HepG2 (cell line): Measurements from ENCODE around the gene INF2. TPM values are rescaled to one million over a fixed set of nuclear protein-coding genes. Genes with fewer than 3 reads are reported as not detected.
A peak's percentile ranks its signal among the peaks of the same experiment; 100 is the strongest.

Experiments used
- HIVEP1 ChIP-seq: sonication (generic); formaldehyde crosslinking; IDR thresholded peaks from 2 replicates; pipeline ENCODE4 v1.4.0; 2020; ENCODE audit warnings: mild to moderate bottlenecking, missing genetic modification reagents
- HOXA5 ChIP-seq: sonication (generic); formaldehyde crosslinking; IDR thresholded peaks from 2 replicates; pipeline ENCODE4 v1.4.0; 2020; ENCODE audit warnings: missing genetic modification reagents
- LCORL ChIP-seq, 2 experiments: fragments of 450-650 bp in 1 of 2; sonication (generic) in 1 of 2; formaldehyde crosslinking in 1 of 2; IDR thresholded peaks; 2 replicates each; pipeline versions ENCODE4 v1.5.0 to v1.6.1; 2017 to 2020; ENCODE audit warnings: antibody characterized with exemption in 1 of 2, missing genetic modification reagents in 1 of 2
- MIXL1 ChIP-seq: IDR thresholded peaks from 2 replicates; pipeline ENCODE4 v1.6.1; 2016
- NFKB2 ChIP-seq: sonication (generic); formaldehyde crosslinking; IDR thresholded peaks from 2 replicates; pipeline ENCODE4 v1.4.0; 2020; ENCODE audit warnings: missing genetic modification reagents, borderline replicate concordance
- NRL ChIP-seq: sonication (generic); formaldehyde crosslinking; IDR thresholded peaks from 2 replicates; pipeline ENCODE4 v1.5.0; 2020; ENCODE audit warnings: missing genetic modification reagents, mild to moderate bottlenecking, moderate library complexity, borderline replicate concordance
- POLR2A ChIP-seq, 2 experiments: IDR thresholded peaks; 2 replicates each; pipeline ENCODE4 v1.6.1; 2011; ENCODE audit warnings: low read depth in 2 of 2, low read length in 2 of 2, mild to moderate bottlenecking in 1 of 2, moderate library complexity in 1 of 2; ENCODE audit not compliant: insufficient read depth in 1 of 2
- POLR2AphosphoS5 ChIP-seq: IDR thresholded peaks from 2 replicates; pipeline ENCODE4 v1.6.1; 2012; ENCODE audit warnings: low read depth, low read length
- RXRB ChIP-seq: IDR thresholded peaks from 2 replicates; pipeline ENCODE4 v1.6.1; 2016; ENCODE audit warnings: borderline replicate concordance, missing genetic modification reagents, missing compliant biosample characterization
- SAFB2 ChIP-seq: sonication (generic); formaldehyde crosslinking; IDR thresholded peaks from 2 replicates; pipeline ENCODE4 v1.5.1; 2020; ENCODE audit warnings: missing genetic modification reagents, low read depth, mild to moderate bottlenecking, borderline replicate concordance
- ZBTB7B ChIP-seq: sonication (generic); formaldehyde crosslinking; IDR thresholded peaks from 2 replicates; pipeline ENCODE4 v1.4.0; 2020; ENCODE audit warnings: missing genetic modification reagents
- ZC3H4 ChIP-seq: sonication (generic); formaldehyde crosslinking; IDR thresholded peaks from 2 replicates; pipeline ENCODE4 v1.4.0; 2020; ENCODE audit warnings: missing genetic modification reagents, borderline replicate concordance
- ZNF160 ChIP-seq: sonication (generic); formaldehyde crosslinking; IDR thresholded peaks from 2 replicates; pipeline ENCODE4 v1.8.0; 2022; ENCODE audit warnings: mild to moderate bottlenecking, inconsistent platforms, missing genetic modification reagents
- ZNF343 ChIP-seq: sonication (generic); formaldehyde crosslinking; IDR thresholded peaks from 2 replicates; pipeline ENCODE4 v1.4.0; 2020; ENCODE audit warnings: mild to moderate bottlenecking, missing genetic modification reagents
- ZNF546 ChIP-seq: sonication (generic); formaldehyde crosslinking; conservative IDR thresholded peaks from 2 replicates; pipeline ENCODE4 v1.8.1; 2023; ENCODE audit warnings: mild to moderate bottlenecking, missing genetic modification reagents
- ZSCAN25 ChIP-seq: sonication (generic); formaldehyde crosslinking; IDR thresholded peaks from 2 replicates; pipeline ENCODE4 v1.8.0; 2022; ENCODE audit warnings: mild to moderate bottlenecking, missing genetic modification reagents
- polyA plus RNA-seq, 8 experiments: library from polyadenylated mRNA; depleted of rRNA in 3 of 8; stranded (reverse) in 7 of 8; unstranded in 1 of 8; fragments of >200 nt; fragmentation: Illumina TruSeq in 4 of 8; extraction: Trizol in 4 of 8; gene quantifications; 2 replicates each; pipeline versions ENCODE4 v1.2.1 to v1.2.3, GENCODE V29; 2011 to 2016; ENCODE audit warnings: low read depth in 4 of 8, missing spikeins in 1 of 8, mixed read lengths in 1 of 8; ENCODE audit not compliant: insufficient read depth in 1 of 8
- total RNA-seq, 5 experiments: library from RNA; depleted of rRNA; stranded (reverse); fragments of >200 nt; fragmentation: Illumina TruSeq; extraction: Trizol; gene quantifications; 2 replicates each; pipeline ENCODE4 v1.2.3, GENCODE V29; 2016; ENCODE audit warnings: low read depth in 1 of 5
- TF ChIP-seq, protein P1 (sequence below): sonication (generic); formaldehyde crosslinking; IDR thresholded peaks from 2 replicates; pipeline ENCODE4 v1.9.0; 2022; ENCODE audit warnings: missing genetic modification reagents, mild to moderate bottlenecking, borderline replicate concordance
- TF ChIP-seq, protein P2 (sequence below): sonication (generic); formaldehyde crosslinking; IDR thresholded peaks from 2 replicates; pipeline ENCODE4 v1.4.0; 2020; ENCODE audit warnings: missing genetic modification reagents
- TF ChIP-seq, protein P3 (sequence below): IDR thresholded peaks from 2 replicates; pipeline ENCODE4 v1.6.1; 2012; ENCODE audit warnings: low read depth, low read length, improper control_type of control experiment
- TF ChIP-seq, protein P4 (sequence below): sonication (generic); formaldehyde crosslinking; IDR thresholded peaks from 2 replicates; pipeline ENCODE4; 2020; ENCODE audit warnings: missing genetic modification reagents, mild to moderate bottlenecking, borderline replicate concordance
- TF ChIP-seq, protein P5 (sequence below): IDR thresholded peaks from 2 replicates; pipeline ENCODE4 v1.6.1; 2016; ENCODE audit warnings: low read depth, control low read depth

The INF2 gene
- total and polyA plus RNA-seq, 2 of the 13 experiments (the other 11 are each of a cell fraction or from before 2014, with no cell fraction given) = 16.4 to 26.4 TPM

DNA sequence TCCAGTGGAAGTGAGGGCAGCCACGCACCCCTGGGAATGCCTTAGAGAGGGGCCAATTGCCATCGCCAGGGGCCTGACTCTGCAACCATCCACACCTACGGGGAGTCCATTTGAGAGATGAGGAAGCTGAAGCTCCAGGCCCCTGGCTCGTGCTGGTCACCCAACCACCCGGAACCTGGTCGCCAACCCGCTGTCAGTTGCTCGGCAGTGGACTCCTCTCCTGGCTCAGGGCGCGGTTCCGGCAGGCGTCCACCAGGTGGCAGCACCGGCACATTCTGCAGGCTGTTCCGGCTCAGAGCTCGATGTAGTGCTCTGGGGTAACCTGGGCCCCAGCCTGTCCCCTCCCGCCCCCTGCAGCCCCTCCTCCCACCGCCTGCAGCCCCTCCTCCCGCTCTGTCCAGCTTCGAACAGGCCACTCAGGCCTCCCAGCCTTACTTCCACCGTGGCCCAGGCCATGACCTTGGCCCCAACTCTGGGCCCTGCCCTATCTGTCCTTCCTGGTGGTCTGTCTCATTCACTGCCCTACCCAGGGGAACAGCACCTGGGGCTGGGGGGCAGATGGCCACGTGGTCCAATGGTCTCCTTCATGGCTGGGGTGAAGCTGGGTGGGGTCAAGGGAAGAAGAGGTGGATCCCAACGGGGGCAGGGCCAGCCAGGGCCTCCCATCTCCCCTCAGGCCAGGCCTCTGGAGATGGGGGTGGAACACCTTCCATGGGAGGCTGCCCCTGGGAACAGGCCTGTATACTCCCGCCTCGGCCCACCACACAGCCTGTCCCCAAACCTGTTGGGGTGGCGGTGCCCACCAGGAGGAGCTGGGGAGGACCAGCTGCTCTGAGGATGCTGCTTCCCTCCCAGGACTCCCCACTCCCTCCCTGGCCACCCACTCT, 79.3 kb downstream of the INF2 start (continued):
- TF ChIP-seq, protein P1, sequence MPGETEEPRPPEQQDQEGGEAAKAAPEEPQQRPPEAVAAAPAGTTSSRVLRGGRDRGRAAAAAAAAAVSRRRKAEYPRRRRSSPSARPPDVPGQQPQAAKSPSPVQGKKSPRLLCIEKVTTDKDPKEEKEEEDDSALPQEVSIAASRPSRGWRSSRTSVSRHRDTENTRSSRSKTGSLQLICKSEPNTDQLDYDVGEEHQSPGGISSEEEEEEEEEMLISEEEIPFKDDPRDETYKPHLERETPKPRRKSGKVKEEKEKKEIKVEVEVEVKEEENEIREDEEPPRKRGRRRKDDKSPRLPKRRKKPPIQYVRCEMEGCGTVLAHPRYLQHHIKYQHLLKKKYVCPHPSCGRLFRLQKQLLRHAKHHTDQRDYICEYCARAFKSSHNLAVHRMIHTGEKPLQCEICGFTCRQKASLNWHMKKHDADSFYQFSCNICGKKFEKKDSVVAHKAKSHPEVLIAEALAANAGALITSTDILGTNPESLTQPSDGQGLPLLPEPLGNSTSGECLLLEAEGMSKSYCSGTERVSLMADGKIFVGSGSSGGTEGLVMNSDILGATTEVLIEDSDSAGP = peak; percentile 67
- TF ChIP-seq, protein P2, sequence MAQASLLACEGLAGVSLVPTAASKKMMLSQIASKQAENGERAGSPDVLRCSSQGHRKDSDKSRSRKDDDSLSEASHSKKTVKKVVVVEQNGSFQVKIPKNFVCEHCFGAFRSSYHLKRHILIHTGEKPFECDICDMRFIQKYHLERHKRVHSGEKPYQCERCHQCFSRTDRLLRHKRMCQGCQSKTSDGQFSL (CRISPR knock-in tag) = no peak
- peak; percentile 68; the same call in 1 of the 2 replicates for TF ChIP-seq ZC3H4 (CRISPR knock-in tag)
- no peak for TF ChIP-seq NFKB2 (CRISPR knock-in tag)
- 0 out of 2 replicates have a peak, but pooled peaks have one; percentile 8 for TF ChIP-seq NRL (CRISPR knock-in tag)
- no peak for TF ChIP-seq ZNF546 (CRISPR knock-in tag)
- peak; percentile 66 for TF ChIP-seq RXRB (CRISPR knock-in tag)
- no peak for TF ChIP-seq HIVEP1
- no peak for TF ChIP-seq LCORL (IDR thresholded peaks at IDR 0.05)
- TF ChIP-seq LCORL (CRISPR knock-in tag; IDR thresholded peaks at IDR 0.05) = peak; percentile 93
- TF ChIP-seq, protein P3, sequence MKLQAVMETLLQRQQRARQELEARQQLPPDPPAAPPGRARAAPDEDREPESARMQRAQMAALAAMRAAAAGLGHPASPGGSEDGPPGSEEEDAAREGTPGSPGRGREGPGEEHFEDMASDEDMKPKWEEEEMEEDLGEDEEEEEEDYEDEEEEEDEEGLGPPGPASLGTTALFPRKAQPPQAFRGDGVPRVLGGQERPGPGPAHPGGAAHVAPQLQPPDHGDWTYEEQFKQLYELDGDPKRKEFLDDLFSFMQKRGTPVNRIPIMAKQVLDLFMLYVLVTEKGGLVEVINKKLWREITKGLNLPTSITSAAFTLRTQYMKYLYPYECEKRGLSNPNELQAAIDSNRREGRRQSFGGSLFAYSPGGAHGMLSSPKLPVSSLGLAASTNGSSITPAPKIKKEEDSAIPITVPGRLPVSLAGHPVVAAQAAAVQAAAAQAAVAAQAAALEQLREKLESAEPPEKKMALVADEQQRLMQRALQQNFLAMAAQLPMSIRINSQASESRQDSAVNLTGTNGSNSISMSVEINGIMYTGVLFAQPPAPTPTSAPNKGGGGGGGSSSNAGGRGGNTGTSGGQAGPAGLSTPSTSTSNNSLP = no peak
- TF ChIP-seq ZBTB7B (CRISPR knock-in tag) = peak; percentile 94
- TF ChIP-seq POLR2A (IDR thresholded peaks at IDR 0.05; ENCODE audit: insufficient read depth in 1 of 2, low read depth in 2 of 2, low read length in 2 of 2) = peak; percentile 26 to 62; a peak in 2 of 4 replicates
- no peak for TF ChIP-seq ZNF160
- TF ChIP-seq POLR2AphosphoS5 = peak; percentile 70
- TF ChIP-seq, protein P4, sequence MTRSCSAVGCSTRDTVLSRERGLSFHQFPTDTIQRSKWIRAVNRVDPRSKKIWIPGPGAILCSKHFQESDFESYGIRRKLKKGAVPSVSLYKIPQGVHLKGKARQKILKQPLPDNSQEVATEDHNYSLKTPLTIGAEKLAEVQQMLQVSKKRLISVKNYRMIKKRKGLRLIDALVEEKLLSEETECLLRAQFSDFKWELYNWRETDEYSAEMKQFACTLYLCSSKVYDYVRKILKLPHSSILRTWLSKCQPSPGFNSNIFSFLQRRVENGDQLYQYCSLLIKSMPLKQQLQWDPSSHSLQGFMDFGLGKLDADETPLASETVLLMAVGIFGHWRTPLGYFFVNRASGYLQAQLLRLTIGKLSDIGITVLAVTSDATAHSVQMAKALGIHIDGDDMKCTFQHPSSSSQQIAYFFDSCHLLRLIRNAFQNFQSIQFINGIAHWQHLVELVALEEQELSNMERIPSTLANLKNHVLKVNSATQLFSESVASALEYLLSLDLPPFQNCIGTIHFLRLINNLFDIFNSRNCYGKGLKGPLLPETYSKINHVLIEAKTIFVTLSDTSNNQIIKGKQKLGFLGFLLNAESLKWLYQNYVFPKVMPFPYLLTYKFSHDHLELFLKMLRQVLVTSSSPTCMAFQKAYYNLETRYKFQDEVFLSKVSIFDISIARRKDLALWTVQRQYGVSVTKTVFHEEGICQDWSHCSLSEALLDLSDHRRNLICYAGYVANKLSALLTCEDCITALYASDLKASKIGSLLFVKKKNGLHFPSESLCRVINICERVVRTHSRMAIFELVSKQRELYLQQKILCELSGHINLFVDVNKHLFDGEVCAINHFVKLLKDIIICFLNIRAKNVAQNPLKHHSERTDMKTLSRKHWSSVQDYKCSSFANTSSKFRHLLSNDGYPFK (CRISPR knock-in tag) = peak; percentile 57; the same call in 1 of the 2 replicates
- peak; percentile 36; the same call in 1 of the 2 replicates for TF ChIP-seq MIXL1 (CRISPR knock-in tag)
- TF ChIP-seq SAFB2 (CRISPR knock-in tag) = no peak
- TF ChIP-seq ZSCAN25 (CRISPR knock-in tag) = peak; percentile 73; the same call in 1 of the 2 replicates
- TF ChIP-seq HOXA5 (CRISPR knock-in tag) = peak; percentile 43
- TF ChIP-seq, protein P5, sequence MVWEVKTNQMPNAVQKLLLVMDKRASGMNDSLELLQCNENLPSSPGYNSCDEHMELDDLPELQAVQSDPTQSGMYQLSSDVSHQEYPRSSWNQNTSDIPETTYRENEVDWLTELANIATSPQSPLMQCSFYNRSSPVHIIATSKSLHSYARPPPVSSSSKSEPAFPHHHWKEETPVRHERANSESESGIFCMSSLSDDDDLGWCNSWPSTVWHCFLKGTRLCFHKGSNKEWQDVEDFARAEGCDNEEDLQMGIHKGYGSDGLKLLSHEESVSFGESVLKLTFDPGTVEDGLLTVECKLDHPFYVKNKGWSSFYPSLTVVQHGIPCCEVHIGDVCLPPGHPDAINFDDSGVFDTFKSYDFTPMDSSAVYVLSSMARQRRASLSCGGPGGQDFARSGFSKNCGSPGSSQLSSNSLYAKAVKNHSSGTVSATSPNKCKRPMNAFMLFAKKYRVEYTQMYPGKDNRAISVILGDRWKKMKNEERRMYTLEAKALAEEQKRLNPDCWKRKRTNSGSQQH (CRISPR knock-in tag) = peak; percentile 67; the same call in 1 of the 2 replicates
- TF ChIP-seq ZNF343 (CRISPR knock-in tag) = 0 out of 2 replicates have a peak, but pooled peaks have one; percentile 36
